Tibial nerve (tissue), 3 donors: Measurements from ENCODE around the gene TLR6.

ENCODE experiments used
- CTCF ChIP-seq, 5 experiments: fragments of 200-600 bp in 3 of 5; fragments of 450-650 bp in 2 of 5; sonication (generic) in 3 of 5; IDR thresholded peaks; one replicate each; pipeline ENCODE4 v1.5.1; 2016 to 2019; ENCODE audit warnings: antibody characterized with exemption in 5 of 5, mild to moderate bottlenecking in 3 of 5, moderate library complexity in 2 of 5
- POLR2A ChIP-seq, 2 donors: fragments of 450-650 bp; IDR thresholded peaks; one replicate each; pipeline ENCODE4 v1.6.1; 2017; ENCODE audit warnings: antibody characterized with exemption in 2 of 2, mild to moderate bottlenecking in 2 of 2, moderate library complexity in 2 of 2

- TF ChIP-seq CTCF (IDR thresholded peaks at IDR 0.05) = no peak
- no peak for TF ChIP-seq POLR2A (IDR thresholded peaks at IDR 0.05)
These were observed 70.7 kb downstream of the TLR6 start for GRCh38 chr4:38785901-38786402.
